Spleen (tissue), 11 donors: Measurements from ENCODE around the gene ACTMAP. TPM values are rescaled to one million over a fixed set of nuclear protein-coding genes. Genes with fewer than 3 reads are reported as not detected.
A peak's percentile ranks its signal among the peaks of the same experiment; 100 is the strongest.
"Not testable (repeated sequence)": the region's sequence is repeated elsewhere in the genome, so short reads cannot be mapped to it uniquely, and the experiment has no call there.

Source experiments
- DNase-seq: peaks from one replicate; pipeline ENCODE4 v3.0.0-alpha.2; 2020
- H3K27ac ChIP-seq, 8 donors: fragments of 200-600 bp; sonication (generic) in 7 of 8; 1 replicate in 4 of 8; 2 replicates in 4 of 8; pipeline versions ENCODE4 v1.5.0 to v1.8.0; 2016 to 2021; ENCODE audit warnings: inconsistent platforms in 4 of 8, mild to moderate bottlenecking in 4 of 8, moderate library complexity in 1 of 8
- H3K27me3 ChIP-seq, 7 donors: fragments of 200-600 bp; sonication (generic) in 6 of 7; replicated peaks in 1 of 7; 1 replicate in 4 of 7; 2 replicates in 3 of 7; pipeline versions ENCODE4 v1.5.0 to v1.8.0; 2016 to 2021; ENCODE audit warnings: inconsistent platforms in 3 of 7, mild to moderate bottlenecking in 1 of 7
- H3K36me3 ChIP-seq, 6 donors: fragments of 200-600 bp; sonication (generic) in 5 of 6; 1 replicate in 4 of 6; 2 replicates in 2 of 6; pipeline versions ENCODE4 v1.5.0 to v1.8.0; 2016 to 2021; ENCODE audit warnings: inconsistent platforms in 2 of 6
- H3K4me1 ChIP-seq, 6 donors: fragments of 200-600 bp; sonication (generic) in 5 of 6; 1 replicate in 3 of 6; 2 replicates in 3 of 6; pipeline versions ENCODE4 v1.5.0 to v1.8.0; 2016 to 2021; ENCODE audit warnings: inconsistent platforms in 3 of 6
- H3K4me3 ChIP-seq, 8 donors: fragments of 200-600 bp; sonication (generic) in 7 of 8; 1 replicate in 4 of 8; 2 replicates in 4 of 8; pipeline versions ENCODE4 v1.5.0 to v1.8.0; 2016 to 2021; ENCODE audit warnings: inconsistent platforms in 4 of 8, mild to moderate bottlenecking in 4 of 8, moderate library complexity in 2 of 8
- H3K9me3 ChIP-seq, 8 donors: fragments of 200-600 bp; sonication (generic) in 7 of 8; 1 replicate in 4 of 8; 2 replicates in 4 of 8; pipeline versions ENCODE4 v1.5.0 to v1.8.0; 2016 to 2021; ENCODE audit warnings: inconsistent platforms in 4 of 8
- POLR2A ChIP-seq, 3 donors: fragments of 450-650 bp; IDR thresholded peaks; one replicate each; pipeline ENCODE4 v1.5.1; 2017; ENCODE audit warnings: antibody characterized with exemption in 3 of 3, mild to moderate bottlenecking in 1 of 3
- POLR2AphosphoS5 ChIP-seq, 3 donors: sonication (generic); formaldehyde crosslinking; IDR thresholded peaks; one replicate each; pipeline ENCODE4 v1.5.1; 2017; ENCODE audit warnings: antibody characterized with exemption in 3 of 3
- WGBS, 5 donors: extraction: QIAGEN DNeasy Blood & Tissue Kit in 3 of 5; methylation state at CpG; one replicate each; pipeline versions ENCODE4 v1.1.5 to v1.1.7; 2013 to 2018; 5-methylcytosine and 5-hydroxymethylcytosine counted together
- intact Hi-C: fragments of 100-400 bp; cut with DNase I; formaldehyde crosslinking; loops from one replicate; pipeline ENCODE4 v1.15.0; 2023; ENCODE audit warnings: low total_unique reads
- polyA plus RNA-seq, 3 donors: library from polyadenylated mRNA; stranded (reverse); fragments of 200-250 nt; gene quantifications; one replicate each; pipeline ENCODE4 v1.2.1, GENCODE V29; 2013
- total RNA-seq, 7 donors: library from RNA; depleted of rRNA in 3 of 7; stranded (reverse); fragments of >200 nt in 3 of 7; fragmentation: NEBNext Ultra II Directional in 4 of 7; extraction: Animal tissue kit (Norgen Biotek cat#: 25700) in 4 of 7; gene quantifications; one replicate each; pipeline versions ENCODE4 v1.1.0 to v1.2.1, GENCODE V29; 2016 to 2021
- TF ChIP-seq, protein P1 (sequence below), 11 experiments: fragments of 200-600 bp in 7 of 11; fragments of 450-650 bp in 4 of 11; sonication (generic) in 4 of 11; IDR thresholded peaks in 8 of 11; conservative IDR thresholded peaks in 3 of 11; 1 replicate in 7 of 11; 2 replicates in 4 of 11; pipeline versions ENCODE4 v1.4.0 to v1.8.0; 2016 to 2021; ENCODE audit warnings: antibody characterized with exemption in 11 of 11, inconsistent platforms in 4 of 11, mild to moderate bottlenecking in 1 of 11
- donor health status: healthy with polysubstance abuse.
- donor health status: DM: no; HTN: no; CAD: no; lungs with moderate emphysema.
- donor health status: DM: no; HTN: no; CAD: no.
- donor health status: Bipolar disorder and iron deficiency.
- donor health status: healthy.
- donor health status: DM: no; HTN: no; CAD: no.
- donor health status: DM: yes; HTN: yes; CAD: no.

Gene ACTMAP
- total and polyA plus RNA-seq, 10 donors = 5.2 to 16.2 (median 8.3) TPM

GRCh38 chr19:40771101-40771862 is 21.0 kb upstream of the ACTMAP start:
- H3K9me3 ChIP-seq, H3K27me3 ChIP-seq, H3K27ac ChIP-seq, DNase-seq, H3K4me3 ChIP-seq, intact Hi-C loops: not testable (repeated sequence)
- Histone ChIP-seq H3K36me3 (peaks cover 0 to 60% (median 8%) of the 10 kb centered on the region in 6 donors), H3K4me1 (peaks cover 0 to 25% (median 2%) of the 10 kb centered on the region in 6 donors)
- 93 to 99% (median 96%) methylated on average over 10 of the region's 10 CpGs for WGBS, 5 donors
- TF ChIP-seq POLR2AphosphoS5 (IDR thresholded peaks at IDR 0.05) = peak in 1 of 3 donors; percentile 4

DNA sequence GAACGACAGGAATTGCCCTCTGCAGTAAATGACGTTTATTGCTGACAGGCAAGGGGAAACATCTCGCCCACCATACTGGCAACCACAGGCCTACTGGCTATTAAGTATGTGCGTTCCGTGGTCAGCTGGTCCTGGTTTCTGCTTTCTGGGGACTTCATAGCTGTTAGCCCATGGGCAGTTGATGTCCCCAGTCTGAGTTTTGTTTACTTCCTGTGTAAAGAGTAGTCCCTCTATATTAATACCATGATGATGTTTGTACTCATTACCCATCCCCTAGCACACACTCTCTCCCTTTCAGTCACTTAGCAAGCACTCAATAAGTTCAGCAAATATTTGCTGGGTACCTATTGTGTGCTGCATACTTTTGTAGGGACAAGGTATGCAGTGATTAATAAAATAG is 18.6 kb upstream of the ACTMAP start:
- H3K4me3 ChIP-seq = no peak overlapping the region
- H3K4me1 ChIP-seq = peaks cover 0 to 33% (median 14%) of the 10 kb centered on the region in 6 donors
- intact Hi-C loops = no loop called here
- peaks cover 0 to 8% (median 2%) of the 10 kb centered on the region in 8 donors for H3K9me3 ChIP-seq
- TF ChIP-seq, protein P1, sequence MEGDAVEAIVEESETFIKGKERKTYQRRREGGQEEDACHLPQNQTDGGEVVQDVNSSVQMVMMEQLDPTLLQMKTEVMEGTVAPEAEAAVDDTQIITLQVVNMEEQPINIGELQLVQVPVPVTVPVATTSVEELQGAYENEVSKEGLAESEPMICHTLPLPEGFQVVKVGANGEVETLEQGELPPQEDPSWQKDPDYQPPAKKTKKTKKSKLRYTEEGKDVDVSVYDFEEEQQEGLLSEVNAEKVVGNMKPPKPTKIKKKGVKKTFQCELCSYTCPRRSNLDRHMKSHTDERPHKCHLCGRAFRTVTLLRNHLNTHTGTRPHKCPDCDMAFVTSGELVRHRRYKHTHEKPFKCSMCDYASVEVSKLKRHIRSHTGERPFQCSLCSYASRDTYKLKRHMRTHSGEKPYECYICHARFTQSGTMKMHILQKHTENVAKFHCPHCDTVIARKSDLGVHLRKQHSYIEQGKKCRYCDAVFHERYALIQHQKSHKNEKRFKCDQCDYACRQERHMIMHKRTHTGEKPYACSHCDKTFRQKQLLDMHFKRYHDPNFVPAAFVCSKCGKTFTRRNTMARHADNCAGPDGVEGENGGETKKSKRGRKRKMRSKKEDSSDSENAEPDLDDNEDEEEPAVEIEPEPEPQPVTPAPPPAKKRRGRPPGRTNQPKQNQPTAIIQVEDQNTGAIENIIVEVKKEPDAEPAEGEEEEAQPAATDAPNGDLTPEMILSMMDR (IDR thresholded peaks at IDR 0.05 in 8 of 11, conservative IDR thresholded peaks at IDR 0.05 in 3 of 11) = no peak
- no peak for TF ChIP-seq POLR2AphosphoS5 (IDR thresholded peaks at IDR 0.05)
- TF ChIP-seq POLR2A (IDR thresholded peaks at IDR 0.05) = no peak
- H3K27me3 ChIP-seq = no peaks in the 10 kb centered on the region
- WGBS, 5 donors = 55 to 81% (median 80%) methylated on average over 5 of the region's 5 CpGs
- H3K27ac ChIP-seq = peak overlapping the region in 1 of 8 donors; percentile 25
- no peak for DNase-seq
- peaks cover 5 to 81% (median 33%) of the 10 kb centered on the region in 6 donors for H3K36me3 ChIP-seq

GRCh38 chr19:40766385-40766784 is 16.1 kb upstream of the ACTMAP start:
- 94 to 98% (median 95%) methylated on average over 13 of the region's 13 CpGs for WGBS, 5 donors
- H3K9me3 ChIP-seq, intact Hi-C loops, H3K4me3 ChIP-seq, H3K27me3 ChIP-seq, DNase-seq: not testable (repeated sequence)
- Histone ChIP-seq H3K4me1 (peaks cover 0 to 43% (median 25%) of the 10 kb centered on the region in 6 donors), H3K36me3 (peaks cover 17 to 97% (median 57%) of the 10 kb centered on the region in 6 donors), H3K27ac (peak overlapping the region in 3 of 8 donors; percentile 55 to 83 (median 78))

DNA sequence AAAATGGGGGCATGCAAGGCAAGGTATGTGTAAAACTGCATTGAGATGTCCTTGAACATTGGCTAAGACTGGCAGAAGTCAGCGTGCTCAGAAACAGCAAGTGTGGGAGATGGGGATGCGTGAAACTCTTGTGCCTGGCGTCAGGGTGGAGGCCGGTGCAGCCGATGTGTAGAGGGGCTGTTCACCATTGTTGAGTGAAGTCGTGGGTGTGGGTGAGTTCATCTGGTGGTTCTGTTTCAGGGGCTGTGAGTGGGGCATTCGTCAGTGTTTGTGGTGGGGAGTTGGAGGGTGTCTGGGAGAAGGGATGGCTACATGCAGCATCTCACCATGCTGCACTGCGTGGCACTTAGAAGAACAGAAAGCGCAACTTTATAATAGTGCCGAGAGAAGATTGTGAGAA is 13.7 kb upstream of the ACTMAP start:
- Histone ChIP-seq H3K36me3 (peaks cover 17 to 100% (median 82%) of the 10 kb centered on the region in 6 donors), H3K4me1 (peaks cover 0 to 68% (median 35%) of the 10 kb centered on the region in 6 donors), H3K27ac (peak overlapping the region in 6 of 8 donors; percentile 73 to 83 (median 76)), H3K27me3 (no peaks in the 10 kb centered on the region), H3K9me3 (no peaks in the 10 kb centered on the region), H3K4me3 (no peak overlapping the region)
- no peak for DNase-seq
- TF ChIP-seq POLR2AphosphoS5 (IDR thresholded peaks at IDR 0.05) = peak in 2 of 3 donors; percentile 4 to 22
- TF ChIP-seq, protein P1 (IDR thresholded peaks at IDR 0.05 in 8 of 11, conservative IDR thresholded peaks at IDR 0.05 in 3 of 11) = no peak
- 85 to 90% (median 87%) methylated on average over 10 of the region's 10 CpGs for WGBS, 5 donors
- intact Hi-C loops = no loop called here

DNA sequence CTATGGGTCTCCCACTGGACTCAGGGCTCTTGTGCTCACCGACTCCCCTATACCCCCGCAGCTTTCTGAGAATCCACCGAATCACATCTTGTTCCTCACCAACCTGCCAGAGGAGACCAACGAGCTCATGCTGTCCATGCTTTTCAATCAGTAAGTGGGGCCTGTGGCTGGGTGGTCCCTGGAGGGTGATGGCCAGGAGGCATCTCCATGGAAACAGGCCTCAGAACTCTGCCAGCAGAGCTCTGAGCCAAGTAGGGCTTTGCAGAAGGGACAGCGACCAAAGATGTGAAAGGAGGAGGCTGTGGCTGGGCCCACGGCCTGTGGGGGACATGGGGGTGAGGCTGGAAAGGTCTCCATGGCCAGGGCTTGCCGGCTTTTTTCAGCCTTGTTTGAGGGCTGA is 13.2 kb upstream of the ACTMAP start:
- Histone ChIP-seq H3K36me3 (peaks cover 17 to 100% (median 86%) of the 10 kb centered on the region in 6 donors), H3K27me3 (no peaks in the 10 kb centered on the region), H3K4me3 (no peak overlapping the region), H3K9me3 (no peaks in the 10 kb centered on the region), H3K4me1 (peaks cover 0 to 72% (median 36%) of the 10 kb centered on the region in 6 donors), H3K27ac (peak overlapping the region in 6 of 8 donors; percentile 73 to 83 (median 76))
- TF ChIP-seq, protein P1 (IDR thresholded peaks at IDR 0.05 in 8 of 11, conservative IDR thresholded peaks at IDR 0.05 in 3 of 11) = no peak
- no peak for TF ChIP-seq POLR2A (IDR thresholded peaks at IDR 0.05)
- TF ChIP-seq POLR2AphosphoS5 (IDR thresholded peaks at IDR 0.05) = no peak
- intact Hi-C loops = no loop called here
- WGBS, 5 donors = 89 to 95% (median 94%) methylated on average over 4 to 7 of the region's 7 CpGs
- no peak for DNase-seq
